ENCODE data around the gene CCDC178.

Gene CCDC178

DNA sequence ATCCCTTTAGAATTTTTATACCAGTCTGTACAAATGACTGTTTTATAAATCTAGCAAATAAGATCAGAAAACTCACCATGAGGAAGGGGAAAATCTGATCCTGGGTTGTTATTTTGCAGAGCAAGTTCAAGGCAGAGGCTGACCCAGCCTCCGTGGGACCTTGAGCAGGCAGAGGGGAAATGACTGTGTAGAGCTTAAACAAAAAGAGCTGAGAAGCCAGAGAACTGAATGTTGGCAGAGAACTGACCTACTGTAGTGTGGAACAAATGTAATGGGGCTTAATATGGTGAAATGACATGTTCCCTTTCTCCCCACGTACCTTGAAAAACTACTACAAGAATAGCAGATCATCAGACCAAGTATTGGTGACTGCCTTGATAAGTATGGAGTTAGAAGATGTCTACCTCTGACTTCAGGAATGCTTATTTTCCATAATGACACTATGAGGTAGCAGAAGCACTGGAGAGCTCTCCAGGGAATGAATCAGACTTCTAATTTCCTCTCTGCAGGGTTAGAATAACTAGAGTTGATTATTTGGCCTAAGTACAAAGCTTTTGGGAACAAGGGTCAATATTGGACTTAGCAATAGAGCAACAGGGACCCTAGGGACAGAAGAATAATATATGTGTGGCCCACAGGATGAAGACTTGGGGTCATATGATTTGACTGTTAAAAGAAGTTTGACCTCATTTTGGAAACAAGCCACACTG lies 304.4 kb downstream of the CCDC178 start:
- DNase-seq (ENCODE audit: low read depth in 3 of 3, low spot score in 1 of 3), result no peak

DNA sequence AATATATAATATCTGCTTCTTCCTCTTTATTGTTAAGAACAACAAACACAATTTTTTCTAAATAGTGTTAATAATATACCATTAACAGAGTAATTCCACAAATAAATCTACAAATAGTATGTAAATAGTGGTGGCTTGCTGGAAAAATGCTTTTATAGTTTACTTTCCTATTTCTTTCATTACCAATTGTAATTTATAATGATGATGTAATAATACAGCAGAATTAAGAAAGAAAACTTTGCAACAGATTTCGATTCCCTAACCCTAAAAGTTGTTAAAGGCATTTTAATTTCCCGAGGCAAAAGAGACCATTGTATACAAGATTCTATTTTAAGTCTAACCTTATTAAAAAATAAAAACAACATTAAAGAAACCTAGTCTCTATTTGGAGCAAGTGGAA lies 307.9 kb downstream of the CCDC178 start:
- DNase-seq (ENCODE audit: low read depth in 3 of 3, low spot score in 1 of 3), result no peak

GRCh38 chr18:33128581-33128980 lies 311.9 kb downstream of the CCDC178 start:
- DNase-seq (ENCODE audit: low read depth in 3 of 3, low spot score in 1 of 3), result no peak

- DNase-seq (ENCODE audit: low read depth in 3 of 3, low spot score in 1 of 3), result no peak
Measured at GRCh38 chr18:33123862-33124518, 316.5 kb downstream of the CCDC178 start.

DNA sequence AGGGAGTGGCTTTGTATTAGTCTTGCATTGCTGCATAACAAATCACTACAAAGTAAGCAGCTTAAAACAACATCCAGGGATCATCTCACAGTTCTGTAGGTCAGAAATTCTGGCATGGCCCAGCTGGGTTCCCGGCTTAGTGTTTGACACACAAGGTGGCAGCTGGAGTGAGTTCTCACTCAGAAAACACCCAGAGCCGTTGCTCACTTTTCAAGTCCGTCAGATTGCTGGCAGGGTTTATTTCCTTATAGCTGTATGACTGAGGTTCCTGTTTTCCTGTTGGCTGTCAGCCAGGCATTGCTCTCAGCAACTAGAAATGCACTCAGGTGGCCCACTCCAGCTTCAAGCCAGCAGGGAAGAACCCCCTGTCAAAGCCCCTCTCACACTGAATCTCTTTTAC lies 324.1 kb downstream of the CCDC178 start:
- no peak for DNase-seq (ENCODE audit: low read depth in 3 of 3, low spot score in 1 of 3)

GRCh38 chr18:33115917-33116316 lies 324.6 kb downstream of the CCDC178 start:
- DNase-seq (ENCODE audit: low read depth in 3 of 3, low spot score in 1 of 3), result no peak

DNA sequence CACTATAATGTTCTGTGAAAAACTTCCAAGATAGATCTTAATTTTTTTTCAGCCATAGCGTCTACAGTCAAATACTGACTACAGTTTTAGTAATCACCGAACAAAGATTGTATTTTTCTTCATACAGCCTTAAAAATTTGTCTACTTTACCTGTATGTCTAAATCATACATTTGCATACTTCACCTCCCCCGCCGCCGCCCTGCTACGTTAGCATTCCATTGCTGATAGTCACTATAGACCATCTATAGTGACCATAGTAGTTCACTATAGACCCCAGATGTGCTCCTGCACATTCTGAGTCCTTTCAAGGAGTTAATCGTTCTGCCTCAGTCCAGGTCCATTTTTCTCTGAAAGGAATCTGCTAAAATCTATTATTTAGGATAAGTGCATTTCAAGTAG lies 325.0 kb downstream of the CCDC178 start:
- no peak for DNase-seq (ENCODE audit: low read depth in 3 of 3, low spot score in 1 of 3)

DNA sequence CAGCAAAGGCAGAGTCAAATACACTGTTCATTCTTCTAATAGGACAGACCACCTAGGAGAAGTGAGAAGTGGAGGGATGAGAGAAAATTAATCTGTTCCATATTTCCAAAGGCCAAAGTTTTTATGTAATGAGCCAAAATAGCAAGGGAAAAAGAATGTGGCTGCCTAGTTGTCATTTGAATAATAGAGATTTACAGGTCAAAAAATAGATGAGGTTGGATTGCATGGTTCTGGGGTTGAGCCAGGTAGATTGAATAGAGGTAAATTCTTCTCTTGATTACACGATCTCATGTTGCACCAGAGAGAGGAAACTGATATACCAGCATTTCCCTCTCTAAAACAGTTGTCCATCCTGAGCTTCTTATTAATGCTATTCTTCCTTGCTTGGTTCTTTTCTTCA lies 325.8 kb downstream of the CCDC178 start:
- DNase-seq (ENCODE audit: low read depth in 3 of 3, low spot score in 1 of 3), result no peak

DNA sequence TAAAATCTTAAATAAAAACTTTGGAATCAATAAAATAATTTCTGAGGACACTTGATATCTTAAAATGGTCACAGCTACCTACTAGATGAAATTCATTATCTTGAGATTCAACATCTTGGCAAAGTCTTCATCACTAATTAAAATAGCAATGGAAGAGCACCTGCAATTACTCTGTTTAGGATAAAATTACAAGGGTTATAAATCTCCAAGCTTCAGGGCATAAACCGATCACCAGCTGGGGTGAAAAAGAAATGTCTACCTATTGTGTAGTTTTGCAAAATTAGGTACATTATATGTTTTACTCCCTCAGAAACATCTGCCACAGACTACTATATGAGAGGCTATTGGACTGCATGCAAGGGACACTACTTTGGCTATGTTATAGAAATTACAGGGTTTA lies 327.1 kb downstream of the CCDC178 start:
- DNase-seq (ENCODE audit: low read depth in 3 of 3, low spot score in 1 of 3), result no peak

GRCh38 chr18:33107511-33107910 lies 333.0 kb downstream of the CCDC178 start:
- no peak for DNase-seq (ENCODE audit: low read depth in 3 of 3, low spot score in 1 of 3)

DNA sequence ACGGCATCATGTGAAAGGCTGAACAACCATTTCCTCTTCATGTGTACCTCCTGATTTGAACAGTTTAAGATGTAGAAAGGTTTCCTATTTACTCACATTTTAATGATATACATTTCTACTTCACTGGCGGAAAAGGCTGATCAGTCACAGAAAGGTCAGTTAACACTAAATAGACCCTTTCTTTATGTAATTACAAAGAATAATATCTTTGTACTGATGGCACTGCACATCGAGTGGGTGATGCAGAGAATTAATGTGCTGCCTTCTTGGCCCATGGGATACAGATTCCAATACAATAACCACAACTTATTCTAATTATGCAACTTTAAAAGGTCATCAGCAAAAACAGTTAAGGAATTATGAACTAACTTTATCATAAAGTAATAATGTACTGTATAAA lies 339.2 kb downstream of the CCDC178 start:
- DNase-seq (ENCODE audit: low read depth in 3 of 3, low spot score in 1 of 3), result no peak

GRCh38 chr18:33099626-33100025 lies 340.9 kb downstream of the CCDC178 start:
- no peak for DNase-seq (ENCODE audit: low read depth in 3 of 3, low spot score in 1 of 3)

DNA sequence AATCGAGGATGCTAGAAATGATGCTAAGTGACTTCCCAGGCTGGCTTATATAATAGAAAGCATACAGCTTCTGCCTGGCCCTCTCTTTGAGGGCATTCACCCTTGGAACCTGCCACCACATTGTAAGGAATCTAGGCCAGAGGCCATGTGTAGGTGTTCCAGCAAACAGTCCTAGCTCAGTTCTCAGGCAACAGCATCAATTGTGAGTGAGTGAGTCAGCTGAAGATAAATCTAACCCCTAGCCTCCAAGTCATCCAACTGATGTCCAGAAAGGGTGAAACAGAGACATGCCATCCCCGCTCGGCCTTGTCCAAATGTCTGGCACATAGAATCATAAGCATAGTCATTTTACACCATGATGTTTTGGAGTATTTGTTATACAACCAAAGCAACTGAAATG lies 343.4 kb downstream of the CCDC178 start:
- DNase-seq (ENCODE audit: low read depth in 3 of 3, low spot score in 1 of 3), result no peak

DNA sequence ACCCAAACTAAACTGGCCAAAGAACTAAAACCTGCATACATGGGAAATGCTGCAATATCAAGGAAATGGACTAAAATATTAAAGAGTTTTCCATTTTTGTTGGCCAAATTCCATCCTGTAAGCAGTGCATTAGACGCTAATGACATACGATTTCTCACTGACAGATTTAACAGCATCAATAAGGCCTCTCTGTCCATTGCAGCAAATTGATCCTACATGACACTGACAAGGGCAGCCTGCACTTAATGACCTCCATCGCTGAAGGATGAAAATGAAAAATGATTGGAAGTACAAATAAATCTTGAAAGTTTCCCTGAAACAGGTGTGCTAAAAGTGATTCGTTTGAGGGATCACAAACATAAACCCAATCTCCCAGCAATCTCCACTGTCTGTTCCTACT lies 350.1 kb downstream of the CCDC178 start:
- no peak for DNase-seq (ENCODE audit: low read depth in 3 of 3, low spot score in 1 of 3)

DNA sequence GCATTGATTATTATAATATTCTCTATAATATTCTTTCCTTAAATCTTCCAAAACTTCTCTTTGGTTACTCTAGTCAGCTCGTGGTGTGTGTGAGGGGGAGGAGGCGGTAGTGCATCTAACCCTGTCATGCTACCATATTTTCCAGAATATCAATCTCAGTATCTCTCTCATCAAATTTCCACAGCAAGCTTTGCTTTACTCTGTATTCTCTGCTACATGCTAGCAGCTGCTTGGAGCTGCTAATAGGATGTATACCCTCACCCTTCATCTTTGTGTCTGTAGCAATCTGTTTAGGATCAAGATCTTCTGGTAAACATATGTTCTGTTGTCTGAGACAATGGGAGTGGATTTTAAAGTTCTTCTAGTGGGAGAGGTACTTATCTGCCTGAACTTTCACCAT lies 363.9 kb downstream of the CCDC178 start:
- DNase-seq (ENCODE audit: low read depth in 3 of 3, low spot score in 1 of 3), result no peak

DNA sequence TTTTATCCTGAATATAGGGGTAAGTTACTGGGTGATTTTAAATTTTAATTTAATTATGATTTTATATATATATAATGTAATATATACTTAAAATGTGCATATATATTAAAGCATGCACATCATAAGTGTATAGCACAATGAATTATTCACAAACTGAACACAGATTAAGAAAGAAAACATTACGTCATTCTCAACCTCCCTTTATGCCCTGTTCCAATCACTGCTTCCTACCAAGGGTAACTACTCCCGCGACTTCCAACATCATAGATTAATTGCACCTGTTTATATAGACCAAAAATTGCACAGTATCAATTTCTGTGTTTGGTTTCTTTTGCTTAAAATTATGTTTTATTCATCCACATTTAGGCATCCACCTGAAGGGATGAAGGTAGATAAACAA lies 366.4 kb downstream of the CCDC178 start:
- no peak for DNase-seq (ENCODE audit: low read depth in 3 of 3, low spot score in 1 of 3)

DNA sequence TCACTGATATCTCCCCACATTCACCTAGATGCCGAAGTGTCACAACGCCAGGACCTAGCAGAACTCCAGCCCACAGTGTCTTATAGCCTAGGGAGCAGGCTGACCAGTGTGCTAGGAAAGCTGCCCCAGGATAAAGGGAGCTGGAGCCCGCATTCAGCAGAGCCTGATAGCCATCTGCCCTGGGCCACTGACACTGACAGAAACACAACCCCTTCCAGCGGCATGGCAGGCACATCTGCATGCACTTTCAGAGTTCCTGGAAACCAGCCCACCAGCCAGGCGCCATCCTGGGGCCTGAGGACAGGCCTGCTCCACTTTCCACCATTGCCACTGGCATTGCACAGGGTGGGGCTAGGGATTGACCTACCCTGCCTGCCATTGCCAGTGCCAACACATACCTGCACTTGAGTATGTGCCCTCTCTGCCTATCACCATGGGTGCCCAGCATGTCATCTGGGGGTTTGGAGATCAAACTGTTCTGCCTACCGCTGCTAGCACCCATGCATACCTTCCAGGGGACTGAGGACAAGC lies 377.6 kb downstream of the CCDC178 start:
- no peak for DNase-seq (ENCODE audit: low read depth in 3 of 3, low spot score in 1 of 3)

- no peak for DNase-seq (ENCODE audit: low read depth in 3 of 3, low spot score in 1 of 3)
Measured at GRCh38 chr18:33052886-33053285, 387.6 kb downstream of the CCDC178 start.

DNA sequence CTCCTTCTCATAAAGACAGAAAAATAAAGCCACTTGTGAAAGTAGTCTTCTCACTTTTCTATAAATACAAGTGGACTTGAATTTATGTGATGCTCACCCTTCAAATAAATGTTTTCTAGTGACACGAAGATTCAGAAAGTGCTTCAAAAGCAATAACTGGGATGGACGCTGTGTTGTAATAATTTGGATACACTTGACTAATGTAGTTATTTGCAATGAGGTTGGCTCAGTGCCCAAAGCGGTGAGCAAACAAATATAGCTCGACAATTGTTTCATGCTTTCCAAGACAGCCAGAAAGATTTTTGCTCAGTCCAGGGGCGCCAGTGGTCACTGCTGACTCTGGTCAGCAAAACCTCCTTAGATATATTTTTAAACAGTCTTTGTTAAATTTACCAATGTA lies 389.1 kb downstream of the CCDC178 start:
- DNase-seq (ENCODE audit: low read depth in 3 of 3, low spot score in 1 of 3), result no peak

GRCh38 chr18:33040213-33040612 lies 400.3 kb downstream of the CCDC178 start:
- DNase-seq (ENCODE audit: low read depth in 3 of 3, low spot score in 1 of 3), result no peak

DNA sequence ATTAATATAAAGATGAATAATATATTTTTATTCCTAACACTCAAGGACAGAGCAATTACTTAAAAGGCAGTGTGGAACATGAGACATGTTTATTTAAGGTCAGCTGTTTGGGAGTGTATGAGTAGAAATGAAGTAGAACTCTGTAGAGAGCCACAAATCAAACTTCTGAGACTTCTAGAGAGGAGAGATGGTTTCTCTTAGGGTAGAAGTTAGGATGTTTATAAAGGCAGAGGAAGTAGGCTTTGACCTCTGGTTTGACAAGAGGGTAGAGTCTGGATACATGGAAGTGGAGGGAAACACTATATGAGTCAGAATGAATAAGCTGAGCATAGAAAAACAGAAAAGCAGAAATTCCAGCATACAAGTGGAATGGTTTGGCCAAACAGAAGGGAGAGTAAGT lies 405.6 kb downstream of the CCDC178 start:
- DNase-seq (ENCODE audit: low read depth in 3 of 3, low spot score in 1 of 3), result no peak

- no peak for DNase-seq (ENCODE audit: low read depth in 3 of 3, low spot score in 1 of 3)
Measured at GRCh38 chr18:33034212-33034611, 406.3 kb downstream of the CCDC178 start.

- DNase-seq (ENCODE audit: low read depth in 3 of 3, low spot score in 1 of 3), result no peak
Measured at GRCh38 chr18:33022370-33022769, 418.2 kb downstream of the CCDC178 start.
